Ishikawa (cell line): ENCODE results near the gene SPON2.

Experiments used
- CEBPB ChIP-seq: IDR thresholded peaks from 2 replicates; pipeline ENCODE4 v1.6.1; 2012
- CREB1 ChIP-seq: IDR thresholded peaks from 2 replicates; pipeline ENCODE4 v1.6.1; 2012; ENCODE audit warnings: low read depth
- EGR1 ChIP-seq: IDR thresholded peaks from 2 replicates; pipeline ENCODE4 v1.6.1; 2012
- EP300 ChIP-seq: IDR thresholded peaks from 2 replicates; pipeline ENCODE4 v1.6.1; 2012; ENCODE audit warnings: borderline replicate concordance
- FOXM1 ChIP-seq: IDR thresholded peaks from 2 replicates; pipeline ENCODE4 v1.6.1; 2012; ENCODE audit warnings: low read depth, borderline replicate concordance
- MAX ChIP-seq: IDR thresholded peaks from 2 replicates; pipeline ENCODE4 v1.6.1; 2012
- NFIC ChIP-seq: IDR thresholded peaks from 2 replicates; pipeline ENCODE4 v1.6.1; 2012
- RAD21 ChIP-seq: IDR thresholded peaks from 2 replicates; pipeline ENCODE4 v1.6.1; 2012; ENCODE audit warnings: low read depth
- REST ChIP-seq: IDR thresholded peaks from 2 replicates; pipeline ENCODE4 v1.6.1; 2012; ENCODE audit warnings: low read depth, mild to moderate bottlenecking
- TAF1 ChIP-seq: IDR thresholded peaks from 2 replicates; pipeline ENCODE4 v1.6.1; 2012; ENCODE audit warnings: low read depth, mild to moderate bottlenecking
- TCF12 ChIP-seq: IDR thresholded peaks from 2 replicates; pipeline ENCODE4 v1.6.1; 2012; ENCODE audit warnings: low read depth
- TEAD4 ChIP-seq: IDR thresholded peaks from 2 replicates; pipeline ENCODE4 v1.6.1; 2012
- USF1 ChIP-seq: IDR thresholded peaks from 2 replicates; pipeline ENCODE4 v1.6.1; 2012
- YY1 ChIP-seq: IDR thresholded peaks from 2 replicates; pipeline ENCODE4 v1.6.1; 2012; ENCODE audit warnings: low read depth
- ZBTB7A ChIP-seq: IDR thresholded peaks from 2 replicates; pipeline ENCODE4 v1.6.1; 2012; ENCODE audit warnings: low read depth

The SPON2 gene

GRCh38 chr4:1137850-1138249 is 34.5 kb downstream of the SPON2 start:
- peak; percentile 29; the same call in 1 of the 2 replicates for TF ChIP-seq CEBPB
- no peak for TF ChIP-seq ZBTB7A

GRCh38 chr4:1137063-1137776 is 35.2 kb downstream of the SPON2 start:
- TF ChIP-seq CEBPB, result no peak
- no peak for TF ChIP-seq RAD21
- no peak for TF ChIP-seq FOXM1
- TF ChIP-seq EGR1, result no peak
- TF ChIP-seq CREB1, result no peak
- no peak for TF ChIP-seq NFIC
- no peak for TF ChIP-seq YY1
- TF ChIP-seq MAX, result no peak
- TF ChIP-seq ZBTB7A, result no peak
- no peak for TF ChIP-seq EP300
- no peak for TF ChIP-seq REST
- no peak for TF ChIP-seq TEAD4
- no peak for TF ChIP-seq TCF12
- TF ChIP-seq TAF1, result no peak
- TF ChIP-seq USF1, result no peak

GRCh38 chr4:1136048-1136447 is 36.3 kb downstream of the SPON2 start:
- no peak for TF ChIP-seq CEBPB
- TF ChIP-seq REST, result no peak

GRCh38 chr4:1133033-1133432 is 39.4 kb downstream of the SPON2 start:
- TF ChIP-seq TCF12, result no peak
- peak; percentile 67 for TF ChIP-seq REST

GRCh38 chr4:1130316-1131186 is 41.8 kb downstream of the SPON2 start:
- TF ChIP-seq RAD21, result peak; percentile 97
- TF ChIP-seq EP300, result no peak

- TF ChIP-seq ZBTB7A, result no peak
Measured at GRCh38 chr4:1126506-1126905, 45.9 kb downstream of the SPON2 start.
